Panc1 (cell line): Measurements from ENCODE around the gene POTEJ. TPM values are rescaled to one million over a fixed set of nuclear protein-coding genes. Genes with fewer than 3 reads are reported as not detected.
"Not testable (repeated sequence)": the region's sequence is repeated elsewhere in the genome, so short reads cannot be mapped to it uniquely, and the experiment has no call there.

Experiments
- ATAC-seq: fragments of 200-7000 bp; cut with Tn5 transposase; 2 replicates; pipeline ENCODE4 v1.9.1; 2020; ENCODE audit warnings: mild to moderate bottlenecking, moderate library complexity
- BruUV-seq: library from RNA; stranded (reverse); fragments of 400-500 nt; replicated peaks from 2 replicates; lab custom pipeline; 2021; lab: Mats Ljungman, UMichigan
- CTCF ChIA-PET: fragments of 300-600 bp; sonication (Branson Sonifier 250); formaldehyde crosslinking; loops from one replicate; lab custom pipeline; 2022; ENCODE audit warnings: antibody characterized with exemption; lab: Charles Lee
- POLR2A ChIA-PET: fragments of 300-600 bp; sonication (Branson Sonifier 250); formaldehyde crosslinking; loops from one replicate; lab custom pipeline; 2022; ENCODE audit warnings: antibody characterized with exemption; lab: Charles Lee
- DNase-seq: peaks from one replicate; pipeline ENCODE4 v3.0.0-alpha.2; 2010; ENCODE audit warnings: low read depth, low spot score
- H3K27ac ChIP-seq: 2 replicates; pipeline ENCODE4 v1.5.1; 2011; ENCODE audit warnings: mild to moderate bottlenecking, low read length, inconsistent platforms
- H3K27me3 ChIP-seq: fragments of 200-500 bp; sonication (Bioruptor generic); 2 replicates; pipeline ENCODE4 v1.6.0; 2014; ENCODE audit warnings: low read length, inconsistent platforms; ENCODE audit not compliant: control insufficient read depth, insufficient read depth
- H3K36me3 ChIP-seq: fragments of 200-500 bp; sonication (Bioruptor generic); 2 replicates; pipeline ENCODE4 v1.5.1; 2014; ENCODE audit warnings: inconsistent platforms, mild to moderate bottlenecking, low read length, moderate library complexity; ENCODE audit not compliant: control insufficient read depth, insufficient read depth
- H3K4me1 ChIP-seq: 2 replicates; pipeline ENCODE4 v1.5.1; 2011; ENCODE audit warnings: inconsistent platforms, mild to moderate bottlenecking, low read length, moderate library complexity; ENCODE audit not compliant: control insufficient read depth, insufficient read depth
- H3K4me3 ChIP-seq, 2 experiments: 2 replicates each; pipeline ENCODE4 v1.5.1; 2011 to 2012; ENCODE audit warnings: low read depth in 2 of 2, low read length in 2 of 2, mild to moderate bottlenecking in 2 of 2, inconsistent platforms in 1 of 2, moderate library complexity in 1 of 2
- H3K9me3 ChIP-seq: fragments of 200-500 bp; sonication (Bioruptor generic); 2 replicates; pipeline ENCODE4 v1.5.1; 2014; ENCODE audit warnings: low read depth, mild to moderate bottlenecking, inconsistent platforms, low read length, moderate library complexity; ENCODE audit not compliant: control insufficient read depth, insufficient read depth
- in situ Hi-C: cut with HindIII; loops from 2 replicates; pipeline ENCODE4 v1.10.0; 2016; ENCODE audit warnings: low sequenced_read_pairs, low pct_unique_long_range_greater_than_20kb
- intact Hi-C: fragments of 100-400 bp; cut with micrococcal nuclease; formaldehyde crosslinking; loops from one replicate; pipeline ENCODE4 v1.10.0; 2022; ENCODE audit not compliant: unreplicated experiment
- total RNA-seq: library from RNA; stranded (reverse); gene quantifications from one replicate; pipeline ENCODE4 v1.2.1, GENCODE V29; 2021; ENCODE audit not compliant: unreplicated experiment

Gene POTEJ
- total RNA-seq, 1 experiment from 2014 or later: not detected

- ATAC-seq: not testable (repeated sequence)
Measured at GRCh38 chr2:130592791-130593414, 18.3 kb upstream of the POTEJ start.

GRCh38 chr2:130594011-130594410 is 17.2 kb upstream of the POTEJ start:
- BruUV-seq: not testable (repeated sequence)

More at GRCh38 chr2:130592791-130593414, 18.3 kb upstream of the POTEJ start:
- H3K9me3 ChIP-seq, CTCF ChIA-PET, H3K27ac ChIP-seq, intact Hi-C loops, POLR2A ChIA-PET, in situ Hi-C loops, BruUV-seq, H3K36me3 ChIP-seq, DNase-seq, H3K4me1 ChIP-seq, H3K4me3 ChIP-seq, H3K27me3 ChIP-seq: not testable (repeated sequence)

GRCh38 chr2:130596757-130597156 is 14.5 kb upstream of the POTEJ start:
- BruUV-seq, H3K27me3 ChIP-seq, CTCF ChIA-PET, H3K4me3 ChIP-seq, in situ Hi-C loops, intact Hi-C loops, H3K9me3 ChIP-seq, DNase-seq, ATAC-seq, POLR2A ChIA-PET, H3K27ac ChIP-seq, H3K36me3 ChIP-seq, H3K4me1 ChIP-seq: not testable (repeated sequence)

More at GRCh38 chr2:130594011-130594410, 17.2 kb upstream of the POTEJ start:
- H3K4me3 ChIP-seq, H3K4me1 ChIP-seq, POLR2A ChIA-PET, ATAC-seq, H3K27ac ChIP-seq, H3K36me3 ChIP-seq, in situ Hi-C loops, H3K9me3 ChIP-seq, CTCF ChIA-PET, intact Hi-C loops, DNase-seq, H3K27me3 ChIP-seq: not testable (repeated sequence)

GRCh38 chr2:130597994-130598393 is 13.2 kb upstream of the POTEJ start:
- CTCF ChIA-PET, in situ Hi-C loops: not testable (repeated sequence)

GRCh38 chr2:130598463-130598862 is 12.8 kb upstream of the POTEJ start:
- H3K27me3 ChIP-seq, BruUV-seq, intact Hi-C loops, H3K36me3 ChIP-seq, ATAC-seq, POLR2A ChIA-PET, H3K9me3 ChIP-seq, H3K4me1 ChIP-seq, H3K4me3 ChIP-seq, CTCF ChIA-PET, in situ Hi-C loops, DNase-seq, H3K27ac ChIP-seq: not testable (repeated sequence)

More at GRCh38 chr2:130597994-130598393, 13.2 kb upstream of the POTEJ start:
- H3K9me3 ChIP-seq, BruUV-seq, H3K27me3 ChIP-seq, intact Hi-C loops, H3K27ac ChIP-seq, ATAC-seq, POLR2A ChIA-PET, H3K36me3 ChIP-seq, DNase-seq, H3K4me1 ChIP-seq, H3K4me3 ChIP-seq: not testable (repeated sequence)

- in situ Hi-C loops, POLR2A ChIA-PET, DNase-seq, H3K36me3 ChIP-seq, BruUV-seq, ATAC-seq, H3K27me3 ChIP-seq, H3K4me3 ChIP-seq, CTCF ChIA-PET, intact Hi-C loops, H3K9me3 ChIP-seq, H3K27ac ChIP-seq, H3K4me1 ChIP-seq: not testable (repeated sequence)
Measured at GRCh38 chr2:130599393-130599792, 11.8 kb upstream of the POTEJ start, which contains the start of gene CFC1. TSS of gene CFC1 (minus strand) at chr2:130599575. CDS start at chr2:130599287, 288 bp downstream.

GRCh38 chr2:130599926-130600325 is 11.3 kb upstream of the POTEJ start:
- ATAC-seq, in situ Hi-C loops, H3K4me3 ChIP-seq, intact Hi-C loops, H3K27me3 ChIP-seq, H3K27ac ChIP-seq, H3K4me1 ChIP-seq, DNase-seq, CTCF ChIA-PET, H3K9me3 ChIP-seq, BruUV-seq, H3K36me3 ChIP-seq, POLR2A ChIA-PET: not testable (repeated sequence)
